ENCODE results near the gene METRNL.
"Not testable (repeated sequence)": the region's sequence is repeated elsewhere in the genome, so short reads cannot be mapped to it uniquely, and the experiment has no call there.

The METRNL gene

DNA sequence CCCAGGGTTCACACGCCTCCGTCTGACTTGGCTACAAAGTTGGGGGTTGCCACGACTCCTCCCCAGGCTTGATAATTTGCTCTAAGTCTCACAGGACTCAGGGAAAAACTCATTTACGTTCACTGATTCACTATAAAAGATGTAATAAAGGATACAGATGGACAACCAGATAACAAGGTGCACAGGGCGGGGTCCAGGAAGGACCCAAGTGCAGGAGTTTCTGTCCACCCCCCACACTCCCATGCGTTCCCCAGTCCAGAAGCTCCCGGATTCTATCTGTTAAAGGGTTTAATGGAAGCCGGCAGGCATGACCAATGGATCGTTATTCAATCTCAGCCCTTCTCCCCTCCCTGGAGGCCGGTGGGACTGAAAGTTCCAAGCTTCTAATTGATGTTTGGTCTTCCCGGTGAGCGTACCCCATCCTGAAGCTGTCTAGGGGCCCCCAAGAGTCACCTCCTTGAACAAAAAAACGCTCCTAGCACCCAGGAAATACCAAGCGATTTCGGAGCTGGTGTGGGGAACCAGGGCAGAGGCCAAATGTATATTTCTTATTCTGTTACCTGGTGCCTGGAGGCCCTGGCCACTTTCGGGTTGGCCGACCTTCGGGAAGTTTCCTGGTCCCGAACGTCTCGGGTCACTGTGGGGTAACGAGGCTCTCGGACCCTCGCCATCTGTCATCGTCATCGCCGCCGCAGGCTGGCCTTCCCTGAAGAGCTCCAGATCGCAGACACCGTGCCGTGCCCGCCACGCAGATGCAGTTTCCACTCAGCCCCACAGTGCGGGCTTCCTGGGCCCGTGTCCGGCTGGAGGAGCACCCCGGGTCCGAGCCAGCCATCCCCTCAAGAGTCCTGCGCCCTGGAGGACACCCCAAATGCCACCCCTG, 13.5 kb upstream of the METRNL start:
- FAIRE-seq (no peak), DNase-seq (ENCODE audit: insufficient read length, low spot score) (no peak)

DNA sequence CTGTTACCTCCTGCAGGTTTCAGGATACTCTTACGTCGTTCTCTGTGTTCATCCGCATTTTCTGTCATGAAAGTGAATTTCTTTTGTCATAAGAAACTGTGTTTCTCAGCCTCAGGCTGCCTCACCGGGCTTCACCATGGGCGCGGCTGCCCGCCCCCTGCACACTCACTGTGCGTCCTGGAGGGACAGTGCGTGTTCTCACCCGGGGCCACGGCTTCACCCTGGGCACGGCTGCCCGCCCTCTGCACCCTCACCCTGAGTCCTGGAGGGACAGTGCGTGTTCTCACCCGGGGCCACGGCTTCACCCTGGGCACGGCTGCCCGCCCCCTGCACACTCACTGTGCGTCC, 12.9 kb upstream of the METRNL start:
- not testable (repeated sequence) for DNase-seq (ENCODE audit: insufficient read length, low spot score); FAIRE-seq

DNA sequence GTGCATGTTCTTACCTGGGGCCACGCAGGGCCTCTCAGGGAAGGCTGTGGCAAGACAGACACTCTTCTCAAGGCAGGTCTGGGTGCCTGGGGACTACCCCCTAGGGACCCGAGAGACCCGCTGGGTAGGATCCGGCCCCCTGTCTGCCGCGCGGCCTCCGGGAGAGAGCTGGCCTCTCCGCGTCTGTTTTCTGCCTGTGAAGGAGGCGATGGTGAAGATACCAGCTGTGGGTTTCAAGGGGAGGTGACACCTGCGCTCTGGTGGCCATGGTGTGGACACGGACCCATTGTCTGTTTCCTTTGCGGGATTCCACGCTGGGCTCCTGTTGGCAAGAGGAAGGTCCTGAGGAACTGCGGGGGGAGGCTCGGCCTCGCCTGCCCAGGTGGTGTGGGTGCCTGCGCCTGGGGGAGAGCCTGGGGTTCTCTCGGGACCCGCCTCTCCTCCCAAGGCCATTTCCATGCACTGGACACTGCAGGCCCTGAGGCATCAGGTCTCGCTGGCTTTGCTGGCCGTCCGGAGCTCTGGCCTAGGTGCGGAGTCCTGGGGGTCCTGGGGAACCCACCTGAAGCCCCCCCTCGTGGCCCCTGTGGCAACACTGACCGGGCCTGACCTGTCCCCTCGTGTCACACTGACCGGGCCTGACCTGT, 12.2 kb upstream of the METRNL start:
- no peak for DNase-seq (ENCODE audit: insufficient read length, low spot score)
- FAIRE-seq, result no peak

DNA sequence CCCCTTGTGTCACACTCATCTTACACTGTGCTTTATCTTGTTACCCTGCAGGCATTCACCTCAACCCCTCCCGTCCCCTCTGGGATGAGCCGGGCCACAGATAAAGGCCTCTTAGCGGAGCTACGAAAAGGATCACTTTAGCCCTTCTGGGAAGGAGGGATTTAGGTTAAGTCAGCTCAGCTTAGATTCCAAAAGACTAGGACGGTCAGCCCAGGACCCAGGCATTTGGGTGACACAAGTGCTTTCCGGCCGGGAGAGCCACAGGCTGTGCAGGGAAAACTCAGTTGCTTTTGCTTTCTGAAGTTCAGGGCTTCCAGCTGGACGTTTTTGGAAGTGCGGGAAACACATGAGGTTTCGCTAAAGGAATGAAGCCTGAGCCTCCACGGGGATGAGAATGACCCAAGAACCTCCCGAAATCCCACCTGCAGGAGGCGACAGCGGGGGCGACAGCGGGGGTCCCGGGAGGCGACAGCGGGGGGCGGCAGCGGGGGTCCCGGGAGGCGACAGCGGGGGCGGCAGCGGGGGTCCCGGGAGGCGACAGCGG, 11.6 kb upstream of the METRNL start:
- DNase-seq (ENCODE audit: insufficient read length, low spot score), result no peak
- no peak for FAIRE-seq

DNA sequence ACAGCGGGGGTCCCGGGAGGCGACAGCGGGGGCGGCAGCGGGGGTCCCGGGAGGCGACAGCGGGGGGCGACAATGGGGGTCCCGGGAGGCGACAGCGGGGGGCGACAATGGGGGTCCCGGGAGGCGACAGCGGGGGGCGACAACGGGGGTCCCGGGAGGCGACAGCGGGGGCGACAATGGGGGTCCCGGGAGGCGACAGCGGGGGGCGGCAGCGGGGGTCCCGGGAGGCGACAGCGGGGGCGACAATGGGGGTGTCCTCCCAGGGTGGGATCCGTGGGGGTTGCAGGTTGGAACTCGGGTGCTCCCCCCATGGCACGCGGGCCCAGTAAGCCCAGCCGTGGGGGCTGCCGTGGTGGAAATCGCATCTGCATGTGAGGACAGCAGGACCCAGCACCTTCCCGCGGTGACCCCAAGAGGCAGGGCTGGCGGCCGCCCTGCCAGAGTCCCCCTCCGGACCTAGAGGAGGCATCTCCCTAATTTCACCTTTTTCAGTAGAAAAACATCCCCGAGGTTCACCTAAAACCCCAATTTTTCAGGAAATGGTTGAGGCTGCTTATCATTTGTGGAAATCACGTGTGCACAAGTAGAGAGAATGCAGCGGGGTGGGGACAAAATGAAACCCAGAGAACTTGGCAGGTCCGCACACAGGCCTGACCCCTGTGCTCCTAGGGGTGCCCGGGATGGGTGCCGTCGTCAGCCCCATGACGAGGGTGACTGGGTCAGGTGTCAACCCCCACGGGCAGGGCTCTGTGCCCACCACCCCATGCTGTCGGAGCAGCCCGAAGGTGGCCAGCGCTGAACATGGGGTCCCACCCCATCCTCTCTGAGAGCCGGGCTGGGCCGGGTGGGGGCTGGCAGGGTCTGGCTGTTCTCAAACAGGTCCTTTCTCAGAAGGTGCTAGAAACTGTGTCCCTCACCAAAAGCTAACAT, 10.5 kb upstream of the METRNL start:
- DNase-seq (ENCODE audit: insufficient read length, low spot score) (no peak), FAIRE-seq (no peak)

DNA sequence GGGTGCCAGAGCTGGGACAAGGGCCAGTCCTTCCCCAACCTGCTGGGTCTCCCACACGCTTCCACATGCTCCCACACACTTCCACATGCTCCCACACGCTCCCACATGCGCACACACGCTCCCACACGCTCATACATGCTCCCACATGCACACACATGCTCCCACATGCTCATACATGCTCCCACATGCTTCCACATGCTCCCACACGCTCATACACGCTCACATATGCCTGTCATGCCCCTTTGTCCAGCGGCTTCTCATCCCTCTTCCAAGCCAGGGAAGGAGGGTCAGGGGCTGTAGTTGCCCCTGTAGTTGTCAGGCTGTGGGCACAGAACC, 9.9 kb upstream of the METRNL start:
- no peak for FAIRE-seq

DNA sequence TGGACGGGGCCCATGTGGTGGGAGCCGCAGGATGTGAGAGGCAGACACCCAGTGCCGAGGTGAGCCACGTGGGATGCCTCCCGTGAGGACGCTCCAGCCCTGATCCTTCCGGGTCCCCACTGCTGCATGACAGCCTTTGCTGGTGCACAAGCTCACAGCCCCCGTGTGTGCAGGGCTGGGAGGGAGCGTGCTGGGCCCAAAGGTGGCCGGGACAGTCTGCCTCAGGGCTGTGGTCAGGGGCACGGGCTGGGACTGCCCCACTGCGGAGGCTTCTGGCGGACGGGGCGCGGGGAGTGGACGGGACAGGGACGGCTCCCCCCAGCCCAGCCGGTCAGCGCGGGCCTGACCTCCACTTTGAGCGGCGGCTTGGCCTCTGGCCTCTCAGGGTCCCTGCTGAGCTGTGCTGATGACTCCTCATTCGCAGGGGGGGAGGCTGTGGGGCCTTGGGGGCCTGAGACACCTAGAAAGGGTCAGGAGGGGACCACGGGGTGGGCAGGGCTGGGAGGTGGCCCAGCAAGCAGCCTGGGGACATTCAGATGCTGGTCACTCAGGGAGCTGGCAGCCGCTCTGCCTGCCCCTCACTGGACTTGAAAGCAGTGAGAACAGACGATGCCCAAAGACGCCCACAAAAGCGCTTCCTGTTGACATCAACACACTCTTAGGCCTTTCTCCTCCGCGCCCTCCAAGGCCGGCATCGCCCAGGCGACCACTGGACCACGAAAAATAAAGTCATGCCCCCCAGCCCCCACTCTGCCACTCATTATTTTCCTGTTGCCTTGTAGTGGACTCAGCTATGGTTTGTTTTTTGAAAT, 9.3 kb upstream of the METRNL start:
- no peak for FAIRE-seq

More for the DNA sequence above, 9.9 kb upstream of the METRNL start:
- no peak for DNase-seq (ENCODE audit: insufficient read length, low spot score)

DNA sequence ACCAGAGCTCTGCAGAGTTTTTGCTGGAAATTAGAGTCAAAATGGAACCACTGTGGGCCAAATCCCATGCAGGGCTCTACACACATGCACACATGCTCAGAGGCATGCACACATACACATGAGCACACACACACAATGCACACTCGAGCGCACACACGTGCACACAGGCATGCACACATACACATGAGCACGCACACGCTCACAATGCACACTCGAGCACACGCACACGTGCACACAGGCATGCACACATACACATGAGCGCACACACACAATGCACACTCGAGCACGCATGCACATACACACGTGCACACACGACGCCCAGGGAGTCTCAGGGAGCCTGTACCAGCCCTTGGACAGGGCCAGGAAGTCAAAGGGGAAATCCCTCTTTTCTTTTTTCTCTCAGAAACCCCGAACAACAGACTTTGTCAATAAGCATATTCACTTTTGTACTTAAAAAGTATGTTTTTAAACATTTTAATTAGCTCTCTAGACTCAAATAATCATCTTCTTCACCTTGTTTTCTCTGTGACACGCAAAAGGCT, 8.5 kb upstream of the METRNL start:
- FAIRE-seq (peak; percentile 87), DNase-seq (ENCODE audit: insufficient read length, low spot score) (no peak)

More for the DNA sequence above, 9.3 kb upstream of the METRNL start:
- DNase-seq (ENCODE audit: insufficient read length, low spot score), result no peak

DNA sequence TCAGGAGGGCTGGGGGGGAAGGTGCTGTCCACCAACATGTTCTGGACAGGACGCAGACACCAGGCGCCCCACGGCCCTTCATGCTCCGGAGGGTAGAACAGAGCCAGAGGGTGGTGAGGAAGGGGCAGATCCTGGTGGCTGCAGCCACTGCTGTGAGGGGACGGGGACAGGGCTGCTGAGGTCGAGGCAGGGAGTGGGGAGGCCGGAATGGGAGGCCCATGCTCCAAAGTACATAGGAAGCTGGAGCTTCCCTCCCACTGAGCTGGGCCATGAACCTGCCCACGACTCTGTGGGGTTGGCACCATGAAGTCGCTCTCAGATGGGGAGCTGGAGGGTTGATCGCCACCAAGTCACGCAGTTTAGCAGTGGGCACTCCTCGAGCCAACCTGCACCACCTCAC, 8.0 kb upstream of the METRNL start:
- FAIRE-seq, result no peak
- DNase-seq (ENCODE audit: insufficient read length, low spot score), result no peak

DNA sequence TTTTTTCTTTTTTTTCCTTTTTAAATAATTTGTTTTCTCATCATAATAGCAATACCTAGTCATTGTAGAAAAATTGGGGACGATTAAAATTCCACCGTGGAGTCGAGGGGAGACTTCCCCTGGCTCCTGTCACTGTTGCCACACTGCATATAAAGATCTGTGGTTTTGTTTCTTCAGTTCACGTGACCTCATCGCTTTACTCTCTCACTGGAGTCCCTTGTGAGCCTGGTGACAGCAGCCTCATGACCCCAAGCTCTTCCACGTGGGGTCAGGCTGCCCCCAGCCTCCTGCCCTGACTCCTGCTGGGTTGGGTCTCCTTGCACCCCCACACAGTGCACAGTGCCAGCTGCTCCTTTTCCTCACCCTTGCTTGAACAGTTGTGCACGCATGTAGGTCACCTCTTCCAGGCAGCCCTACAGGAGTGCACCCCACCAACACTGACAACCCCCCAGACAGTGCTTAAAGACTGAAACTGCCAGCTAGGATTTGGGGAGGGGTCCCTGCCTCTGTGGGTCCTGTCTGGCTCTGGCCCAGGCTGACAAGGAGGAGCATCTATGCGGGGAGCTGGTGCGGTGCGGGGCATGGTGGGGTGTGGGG, 7.3 kb upstream of the METRNL start:
- FAIRE-seq (no peak), DNase-seq (ENCODE audit: insufficient read length, low spot score) (no peak)

DNA sequence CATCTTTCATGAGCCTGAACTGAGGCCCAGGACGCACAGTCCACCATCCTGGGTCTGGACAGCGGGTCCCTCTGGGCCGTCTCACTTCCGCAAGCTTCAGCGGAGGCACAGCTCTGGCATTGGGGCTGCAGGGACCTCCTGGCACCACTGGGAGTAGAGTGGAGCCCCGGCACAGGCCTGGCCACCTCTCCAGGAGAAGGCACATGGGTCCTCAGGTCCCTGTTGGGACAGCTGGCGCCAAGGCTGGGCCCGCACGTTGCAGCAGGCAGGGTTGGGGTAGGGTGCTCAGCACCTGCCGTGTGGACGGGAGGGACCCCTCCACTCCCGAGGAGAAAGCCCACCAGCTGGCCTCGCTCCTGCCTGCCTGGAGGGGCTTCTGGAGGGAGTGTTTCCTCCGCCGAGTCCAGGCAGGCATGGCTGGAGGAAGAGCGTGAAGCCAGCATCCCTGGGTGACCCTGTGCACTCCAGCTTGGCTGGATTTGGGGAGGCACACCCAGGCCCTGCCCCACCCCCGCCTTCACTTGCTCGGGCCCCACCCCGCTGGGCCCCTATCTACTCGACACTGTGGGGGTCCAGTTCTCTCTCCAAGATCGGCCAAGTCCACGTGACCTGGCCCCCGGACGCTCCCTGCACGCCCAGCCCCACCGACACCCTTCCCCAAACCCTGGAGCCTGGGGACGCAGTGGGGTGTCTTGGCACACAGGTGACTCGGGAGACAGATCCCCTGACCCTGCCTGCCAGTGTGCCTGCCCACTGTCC, 6.6 kb upstream of the METRNL start:
- FAIRE-seq (no peak), DNase-seq (ENCODE audit: insufficient read length, low spot score) (no peak)

DNA sequence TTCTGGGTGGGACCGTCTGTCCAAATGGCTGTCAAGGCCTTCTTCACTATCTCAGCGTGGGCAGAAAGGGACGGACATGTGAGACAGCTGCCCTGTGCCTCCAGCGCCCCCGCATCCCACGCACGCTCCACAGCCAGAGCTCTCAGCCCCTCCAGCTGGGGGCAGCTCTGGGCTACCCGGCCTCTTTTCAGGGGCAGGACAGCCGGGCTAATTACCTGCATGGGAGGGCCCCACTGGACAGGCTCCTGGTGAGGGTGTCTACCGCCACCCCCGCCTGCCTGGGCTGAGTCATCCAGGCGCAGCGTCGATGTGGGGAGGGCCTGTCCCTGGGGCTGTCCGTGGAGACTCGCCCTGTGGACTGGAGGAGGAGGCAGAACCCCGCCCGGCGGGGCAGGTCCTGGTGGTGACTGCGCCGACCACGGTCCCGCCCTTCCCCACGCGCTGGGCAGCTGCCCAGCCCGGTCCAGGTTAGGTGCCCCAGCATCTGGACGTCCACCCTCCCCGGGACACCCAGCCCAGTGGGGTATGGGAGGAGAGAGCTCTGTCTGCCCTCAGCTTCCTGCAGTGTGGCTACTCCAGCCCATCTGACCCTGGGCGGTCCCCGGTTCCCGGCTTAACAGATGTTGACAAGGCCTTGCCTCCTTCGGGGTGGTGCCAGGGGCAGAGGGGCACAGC, 5.9 kb upstream of the METRNL start:
- DNase-seq (ENCODE audit: insufficient read length, low spot score) (no peak), FAIRE-seq (no peak)

DNA sequence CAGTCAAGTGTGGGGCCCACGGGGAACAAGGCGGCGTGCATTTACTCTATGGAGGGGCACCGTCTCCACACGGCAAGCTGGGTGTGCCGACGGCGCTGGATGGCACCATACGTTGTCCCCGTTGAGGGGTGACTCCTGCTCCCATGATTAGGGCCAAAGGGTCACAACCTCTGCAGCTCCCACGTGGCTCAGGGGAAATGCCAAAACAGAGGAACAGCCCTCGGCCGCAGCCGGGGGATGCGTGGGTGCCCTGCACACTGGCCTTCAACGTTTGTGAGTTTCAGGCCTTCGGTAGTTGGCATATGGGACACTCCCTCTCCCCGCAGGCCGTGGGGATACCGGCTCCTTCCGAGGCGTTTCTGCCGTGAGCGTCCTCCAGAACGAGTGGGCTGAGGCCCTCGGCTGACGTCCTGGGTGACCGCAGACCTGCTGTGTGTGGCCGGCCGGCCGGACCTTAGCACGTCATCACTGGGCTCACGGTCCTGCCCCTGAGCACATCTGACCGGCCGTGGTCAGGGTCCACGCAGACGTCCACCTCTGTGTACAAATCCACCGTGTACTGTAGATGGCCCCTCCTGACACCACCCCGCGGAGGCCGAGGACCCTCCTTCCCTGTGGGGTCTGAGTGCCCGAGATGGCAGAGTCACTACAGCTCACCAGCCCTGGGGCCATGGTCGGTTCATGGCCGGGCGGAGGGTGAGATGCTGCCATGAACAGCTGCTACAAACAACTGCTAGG, 4.8 kb upstream of the METRNL start:
- DNase-seq (ENCODE audit: insufficient read length, low spot score), result no peak
- FAIRE-seq, result no peak

DNA sequence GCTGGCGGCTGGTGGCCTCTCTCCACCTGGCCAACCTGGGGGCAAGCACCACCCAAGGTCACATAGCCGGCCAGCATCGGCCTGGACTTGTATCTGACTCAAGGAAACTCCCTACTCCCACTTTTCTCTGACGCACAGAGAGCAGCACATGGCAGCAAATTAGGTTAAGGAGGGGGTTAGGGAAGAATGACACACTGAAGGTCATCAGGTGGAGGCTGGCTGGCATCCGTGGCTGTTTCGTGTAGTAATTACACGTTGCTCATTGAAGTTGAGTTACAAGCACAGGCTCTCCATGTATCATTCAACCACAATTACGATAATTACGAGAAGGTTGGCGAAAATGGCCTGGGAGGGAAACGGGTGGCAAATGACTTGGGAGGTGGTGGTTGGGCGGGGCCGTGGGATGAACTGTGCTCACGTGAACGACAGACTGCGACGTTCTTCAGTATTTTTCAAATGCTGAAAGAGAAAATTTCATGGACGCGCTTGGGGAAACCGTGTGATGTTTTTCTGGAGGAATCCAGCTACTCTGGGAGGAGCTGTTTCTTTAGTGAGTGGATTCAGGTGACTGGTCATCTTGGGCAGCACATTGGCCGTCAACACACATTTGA, 4.0 kb upstream of the METRNL start:
- no peak for FAIRE-seq
- no peak for DNase-seq (ENCODE audit: insufficient read length, low spot score)

DNA sequence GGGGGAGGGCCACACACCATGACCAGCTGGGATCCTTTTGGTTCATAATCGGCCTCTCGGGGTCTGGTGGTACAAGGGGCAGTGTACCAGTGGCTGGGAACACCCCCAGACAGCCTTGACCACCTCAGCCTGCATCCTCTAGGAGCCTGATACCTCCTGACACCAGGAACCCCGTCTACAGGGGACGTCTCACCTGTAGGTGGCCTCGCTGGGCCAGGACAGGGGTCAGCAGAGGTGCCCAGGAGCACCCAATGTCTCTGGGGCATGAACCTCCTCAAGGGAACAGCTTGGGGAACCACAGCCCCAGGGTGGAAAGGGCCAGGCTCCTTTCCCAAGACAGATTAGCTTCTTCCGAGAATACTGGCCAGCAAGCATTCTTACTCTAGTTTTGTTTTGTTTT, 2.5 kb upstream of the METRNL start:
- FAIRE-seq (no peak), DNase-seq (ENCODE audit: insufficient read length, low spot score) (no peak)

DNA sequence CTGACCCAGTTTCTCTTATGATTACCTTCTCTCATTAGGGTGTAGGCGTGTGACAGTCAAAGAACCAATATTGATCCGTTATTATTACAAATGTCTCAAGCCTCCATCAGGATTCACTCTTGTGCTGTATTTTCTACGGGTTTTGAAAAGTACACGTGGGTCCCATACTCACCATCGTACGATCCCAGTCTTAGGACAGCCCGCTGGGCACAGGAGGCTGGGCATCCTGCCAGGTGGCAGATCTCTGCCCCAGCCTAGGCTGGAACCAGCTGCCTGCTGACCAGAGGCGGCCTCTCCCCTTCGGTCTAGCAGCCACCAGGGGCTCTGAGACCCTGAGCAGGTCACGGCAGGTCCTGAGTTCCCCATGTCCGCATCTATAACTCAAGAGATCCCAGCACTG, 2.0 kb upstream of the METRNL start:
- FAIRE-seq (no peak), DNase-seq (ENCODE audit: insufficient read length, low spot score) (no peak)

DNA sequence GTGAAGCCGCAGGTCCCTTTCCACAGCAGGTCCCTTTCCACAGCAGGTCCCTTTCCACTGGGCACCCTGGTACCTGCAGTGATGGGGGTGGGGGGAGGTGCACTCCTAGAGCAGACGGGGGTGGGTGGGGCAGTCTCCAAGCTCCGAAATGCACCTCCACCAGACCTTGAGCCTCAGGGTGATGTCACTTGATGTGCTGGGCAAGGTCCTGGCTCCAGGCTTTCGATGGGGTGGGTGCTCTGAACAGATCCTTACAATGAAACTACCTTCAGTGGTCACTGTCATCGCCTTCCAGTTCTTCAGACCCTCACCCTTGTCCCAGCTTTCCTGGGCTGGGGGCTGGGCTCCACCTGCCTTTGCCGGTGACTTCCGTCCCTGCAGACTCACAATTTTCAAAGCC, 1.5 kb upstream of the METRNL start:
- DNase-seq (ENCODE audit: insufficient read length, low spot score) (no peak), FAIRE-seq (no peak)

Data from HTR-8/SVneo (cell line).